CD14-positive monocyte (primary cell): ENCODE results near the gene VRK3. TPM values are rescaled to one million over a fixed set of nuclear protein-coding genes. Genes with fewer than 3 reads are reported as not detected.

Source experiments
- DNase-seq, 3 donors: peaks; one replicate each; pipeline ENCODE4 v3.0.0-alpha.2; 2011 to 2022
- H2AFZ ChIP-seq: 2 replicates; pipeline ENCODE4 v1.6.0; 2012; ENCODE audit warnings: mild to moderate bottlenecking, low read depth, low read length, inconsistent platforms; ENCODE audit not compliant: insufficient read depth, poor library complexity, severe bottlenecking
- H3K27ac ChIP-seq, 2 donors: 1 replicate in 1 of 2; 2 replicates in 1 of 2; pipeline ENCODE4 v1.5.1; 2012 to 2013; ENCODE audit warnings: low read length in 2 of 2, control low read depth in 1 of 2, inconsistent platforms in 1 of 2, low read depth in 1 of 2, mild to moderate bottlenecking in 1 of 2
- H3K27me3 ChIP-seq, 2 donors: one replicate each; pipeline versions ENCODE4 v1.6.0 to v1.6.1; 2011 to 2013; ENCODE audit warnings: low read length in 2 of 2; ENCODE audit not compliant: control insufficient read depth in 2 of 2, insufficient read depth in 2 of 2
- H3K36me3 ChIP-seq, 2 donors: replicated peaks in 1 of 2; 1 replicate in 1 of 2; 2 replicates in 1 of 2; pipeline versions ENCODE4 v1.5.1 to v1.6.1; 2012 to 2013; ENCODE audit warnings: low read length in 2 of 2, control low read depth in 1 of 2, inconsistent platforms in 1 of 2, mild to moderate bottlenecking in 1 of 2; ENCODE audit not compliant: insufficient read depth in 2 of 2, control insufficient read depth in 1 of 2
- H3K4me1 ChIP-seq, 2 donors: 1 replicate in 1 of 2; 2 replicates in 1 of 2; pipeline versions ENCODE4 v1.5.1 to v1.6.1; 2012 to 2013; ENCODE audit warnings: low read length in 2 of 2, control low read depth in 1 of 2, inconsistent platforms in 1 of 2, mild to moderate bottlenecking in 1 of 2, moderate library complexity in 1 of 2; ENCODE audit not compliant: insufficient read depth in 2 of 2, control insufficient read depth in 1 of 2
- H3K4me2 ChIP-seq: replicated peaks from 2 replicates; pipeline ENCODE3; 2012; ENCODE audit warnings: low read length, moderate library complexity, mild to moderate bottlenecking; ENCODE audit not compliant: poor library complexity, severe bottlenecking; ENCODE audit errors: extremely low read depth
- H3K4me3 ChIP-seq, 3 experiments: fragments of 200-600 bp in 1 of 3; sonication (generic) in 1 of 3; replicated peaks in 1 of 3; 1 replicate in 2 of 3; 2 replicates in 1 of 3; pipeline ENCODE4 v1.5.1; 2011 to 2013; ENCODE audit warnings: low read length in 3 of 3, mild to moderate bottlenecking in 3 of 3, control low read depth in 2 of 3, low read depth in 2 of 3, inconsistent platforms in 1 of 3, moderate library complexity in 1 of 3
- H3K79me2 ChIP-seq: 2 replicates; pipeline ENCODE4 v1.6.0; 2012; ENCODE audit warnings: mild to moderate bottlenecking, control low read depth, inconsistent platforms, low read length, moderate library complexity; ENCODE audit not compliant: insufficient read depth
- H3K9ac ChIP-seq: 2 replicates; pipeline ENCODE4 v1.6.0; 2017; ENCODE audit warnings: low read length, mild to moderate bottlenecking; ENCODE audit not compliant: insufficient read depth, poor library complexity, severe bottlenecking
- H3K9me3 ChIP-seq, 2 donors: replicated peaks in 1 of 2; 1 replicate in 1 of 2; 2 replicates in 1 of 2; pipeline versions ENCODE4 v1.5.1 to v1.6.1; 2012 to 2013; ENCODE audit warnings: low read length in 2 of 2, control low read depth in 1 of 2; ENCODE audit not compliant: control insufficient read depth in 1 of 2, insufficient read depth in 1 of 2
- H4K20me1 ChIP-seq: 2 replicates; pipeline ENCODE4 v1.6.0; 2012; ENCODE audit warnings: mild to moderate bottlenecking, low read length, control low read depth, moderate library complexity; ENCODE audit not compliant: insufficient read depth
- H3K27ac Mint-ChIP-seq, 7 donors: one replicate each; pipeline ENCODE4 v1.8.0; 2020; ENCODE audit warnings: mild to moderate bottlenecking in 7 of 7, mixed read lengths in 7 of 7, moderate library complexity in 6 of 7, inconsistent platforms in 2 of 7
- H3K27me3 Mint-ChIP-seq, 3 donors: one replicate each; pipeline ENCODE4 v1.8.0; 2021 to 2022; ENCODE audit warnings: low read depth in 3 of 3, mild to moderate bottlenecking in 3 of 3, mixed read lengths in 3 of 3, moderate library complexity in 3 of 3, inconsistent platforms in 1 of 3
- H3K36me3 Mint-ChIP-seq, 2 donors: one replicate each; pipeline ENCODE4 v1.8.0; 2020; ENCODE audit warnings: mixed read lengths in 2 of 2, inconsistent platforms in 1 of 2, mild to moderate bottlenecking in 1 of 2
- H3K4me1 Mint-ChIP-seq: one replicate; pipeline ENCODE4 v1.8.0; 2020; ENCODE audit warnings: mild to moderate bottlenecking, mixed read lengths
- H3K4me3 Mint-ChIP-seq, 2 donors: one replicate each; pipeline ENCODE4 v1.8.0; 2020; ENCODE audit warnings: mild to moderate bottlenecking in 2 of 2, mixed read lengths in 2 of 2, moderate library complexity in 1 of 2
- H3K9me3 Mint-ChIP-seq, 7 donors: one replicate each; pipeline ENCODE4 v1.8.0; 2020 to 2022; ENCODE audit warnings: mixed read lengths in 7 of 7, mild to moderate bottlenecking in 6 of 7, moderate library complexity in 6 of 7, inconsistent platforms in 2 of 7
- CTCF ChIP-seq: fragments of 200-600 bp; IDR thresholded peaks from one replicate; pipeline ENCODE4 v1.8.0; 2022; ENCODE audit warnings: antibody characterized with exemption, mild to moderate bottlenecking
- WGBS: methylation state at CpG from one replicate; pipeline ENCODE4 v1.1.5; 2013; ENCODE audit warnings: missing lambda C conversion rate; ENCODE audit not compliant: insufficient coverage; 5-methylcytosine and 5-hydroxymethylcytosine counted together
- intact Hi-C, 2 donors: fragments of 100-400 bp; cut with micrococcal nuclease; formaldehyde crosslinking; loops; one replicate each; pipeline versions ENCODE4 v1.15.0 to v1.15.1; 2023
- polyA plus RNA-seq, 3 donors: library from polyadenylated mRNA; depleted of rRNA in 1 of 3; unstranded in 2 of 3; stranded (reverse) in 1 of 3; fragments of 300-500 nt in 2 of 3; fragments of >200 nt in 1 of 3; fragmentation: Illumina TruSeq in 2 of 3; gene quantifications; 1 replicate in 2 of 3; 2 replicates in 1 of 3; pipeline ENCODE4 v1.2.3, GENCODE V29; 2012 to 2021

VRK3 gene
- polyA plus RNA-seq, 3 donors = 42.8 to 47.3 (median 46.8) TPM

DNA sequence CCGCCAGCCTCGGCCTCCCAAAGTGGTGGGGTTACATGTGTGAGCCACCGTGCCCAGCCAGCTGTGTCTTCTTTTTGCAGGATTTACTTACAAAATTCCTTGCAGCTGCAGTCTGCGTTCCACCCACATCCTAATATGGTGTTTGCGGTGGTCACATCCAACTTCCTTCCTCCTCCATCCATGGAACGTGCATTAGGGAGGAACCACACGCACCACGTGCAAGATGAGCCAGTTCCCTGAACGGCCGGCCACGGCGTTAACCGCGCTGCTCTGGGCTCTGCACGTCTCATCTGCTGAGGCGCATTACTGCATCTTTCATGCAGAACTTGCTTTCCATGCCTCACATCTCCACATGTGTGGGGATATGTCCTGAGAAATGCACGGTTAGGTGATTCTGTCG, 51.2 kb downstream of the VRK3 start:
- no peaks in the 10 kb centered on the region for H3K79me2 ChIP-seq
- H3K27me3 Mint-ChIP-seq = peaks cover 1 to 12% (median 6%) of the 10 kb centered on the region in 3 donors
- peak in 2 of 3 donors; percentile 25 to 60 for DNase-seq
- no peak overlapping the region for H3K4me3 ChIP-seq
- no peaks in the 10 kb centered on the region for H3K27me3 ChIP-seq
- TF ChIP-seq CTCF = no peak
- peaks cover 35 to 47% of the 10 kb centered on the region in 2 donors for H3K4me1 ChIP-seq
- intact Hi-C loops = no loop called here
- no peak overlapping the region for H3K27ac ChIP-seq
- WGBS = 11% methylated on average over 14 of the region's 18 CpGs
- peak overlapping the region in 1 of 7 donors; percentile 30 for H3K27ac Mint-ChIP-seq
- H3K9me3 Mint-ChIP-seq = peaks cover 0 to 4% (median 0%) of the 10 kb centered on the region in 7 donors
- peak overlapping the region; percentile 1 to 3 for H3K4me3 Mint-ChIP-seq
- peaks cover 59 to 61% of the 10 kb centered on the region in 2 donors for H3K36me3 Mint-ChIP-seq
- no peak overlapping the region for H3K9ac ChIP-seq
- peaks cover 44 to 55% of the 10 kb centered on the region in 2 donors for H3K36me3 ChIP-seq
- H2AFZ ChIP-seq = no peak overlapping the region
- no peaks in the 10 kb centered on the region for H3K9me3 ChIP-seq
- H3K4me1 Mint-ChIP-seq = peaks cover 31% of the 10 kb centered on the region
- H4K20me1 ChIP-seq = peaks cover 43% of the 10 kb centered on the region
- peak overlapping the region; percentile 6 for H3K4me2 ChIP-seq

DNA sequence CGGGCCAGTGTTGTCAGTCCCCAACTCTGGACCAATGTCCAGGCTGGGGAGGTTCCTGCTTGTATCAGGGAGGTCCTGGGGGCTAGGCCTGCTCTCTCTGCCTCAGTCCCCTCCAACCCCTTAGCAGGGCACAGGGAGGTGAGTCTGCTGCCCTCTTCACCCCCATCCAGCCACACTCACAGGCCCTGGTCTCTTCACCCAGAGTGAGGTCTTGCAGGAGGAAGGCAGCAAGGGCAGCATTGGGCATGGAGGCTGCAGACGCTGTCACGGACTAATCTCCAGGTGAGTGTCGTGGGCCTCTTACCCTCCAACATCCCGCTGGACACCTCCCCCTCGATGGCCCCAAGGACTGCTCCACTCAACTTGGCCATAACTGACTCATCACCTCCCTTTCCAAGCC, 52.3 kb downstream of the VRK3 start:
- H3K27me3 Mint-ChIP-seq = peaks cover 1 to 12% (median 6%) of the 10 kb centered on the region in 3 donors
- H3K27ac Mint-ChIP-seq = no peak overlapping the region
- TF ChIP-seq CTCF = no peak
- peaks cover 0 to 4% (median 0%) of the 10 kb centered on the region in 7 donors for H3K9me3 Mint-ChIP-seq
- H3K4me3 ChIP-seq = no peak overlapping the region
- no peak overlapping the region for H3K9ac ChIP-seq
- no peak for DNase-seq
- peaks cover 48 to 49% of the 10 kb centered on the region in 2 donors for H3K36me3 Mint-ChIP-seq
- peaks cover 33 to 43% of the 10 kb centered on the region in 2 donors for H3K36me3 ChIP-seq
- peaks cover 42% of the 10 kb centered on the region for H3K4me1 Mint-ChIP-seq
- no peak overlapping the region for H3K4me3 Mint-ChIP-seq
- H3K4me2 ChIP-seq = no peak overlapping the region
- H4K20me1 ChIP-seq = peaks cover 43% of the 10 kb centered on the region
- H3K27me3 ChIP-seq = no peaks in the 10 kb centered on the region
- H3K79me2 ChIP-seq = no peaks in the 10 kb centered on the region
- WGBS = 96% methylated on average over 5 of the region's 6 CpGs
- peaks cover 46 to 58% of the 10 kb centered on the region in 2 donors for H3K4me1 ChIP-seq
- H3K27ac ChIP-seq = no peak overlapping the region
- H3K9me3 ChIP-seq = no peaks in the 10 kb centered on the region
- intact Hi-C loops = no loop called here
- H2AFZ ChIP-seq = no peak overlapping the region
